Stimulated activated CD4-positive, alpha-beta T cell treated with anti-CD3 and anti-CD28 coated beads, Interleukin-4, amount 100 ng/mL, for 1 hour (primary cell): ENCODE measurements around the gene CDHR2.
"Not testable (repeated sequence)": the region's sequence is repeated elsewhere in the genome, so short reads cannot be mapped to it uniquely, and the experiment has no call there.

Source experiments
- DNase-seq: peaks from one replicate; pipeline ENCODE4 v3.0.0-alpha.2; 2020

CDHR2 gene

GRCh38 chr5:176575066-176575465 is 25.9 kb downstream of the CDHR2 start:
- DNase-seq, result no peak

- no peak for DNase-seq
These were observed 26.6 kb downstream of the CDHR2 start for GRCh38 chr5:176575488-176576422.

- DNase-seq, result no peak
These were observed 28.4 kb downstream of the CDHR2 start for GRCh38 chr5:176577312-176578176.

- peak; percentile 45 for DNase-seq
These were observed 29.3 kb downstream of the CDHR2 start for GRCh38 chr5:176578391-176578808.

GRCh38 chr5:176579323-176579722 is 30.2 kb downstream of the CDHR2 start:
- no peak for DNase-seq

- DNase-seq, result no peak
These were observed 32.2 kb downstream of the CDHR2 start for GRCh38 chr5:176581361-176581760.

- DNase-seq, result no peak
These were observed 33.9 kb downstream of the CDHR2 start for GRCh38 chr5:176583076-176583475.

- DNase-seq, result no peak
These were observed 38.3 kb downstream of the CDHR2 start for GRCh38 chr5:176587398-176587797.

GRCh38 chr5:176588297-176588696 is 39.2 kb downstream of the CDHR2 start:
- no peak for DNase-seq

- DNase-seq, result no peak
These were observed 40.1 kb downstream of the CDHR2 start for GRCh38 chr5:176589039-176589769.

- no peak for DNase-seq
These were observed 41.0 kb downstream of the CDHR2 start for GRCh38 chr5:176590035-176590717.

GRCh38 chr5:176591667-176592066 is 42.5 kb downstream of the CDHR2 start:
- DNase-seq, result not testable (repeated sequence)

- no peak for DNase-seq
These were observed 43.4 kb downstream of the CDHR2 start for GRCh38 chr5:176592573-176592972.

- no peak for DNase-seq
These were observed 44.2 kb downstream of the CDHR2 start for GRCh38 chr5:176593273-176593869.

- no peak for DNase-seq
These were observed 45.4 kb downstream of the CDHR2 start for GRCh38 chr5:176594554-176594953.

- no peak for DNase-seq
These were observed 46.3 kb downstream of the CDHR2 start for GRCh38 chr5:176595386-176595943.

- DNase-seq, result no peak
These were observed 47.0 kb downstream of the CDHR2 start for GRCh38 chr5:176596069-176596644.

GRCh38 chr5:176596689-176597416 is 47.7 kb downstream of the CDHR2 start:
- peak; percentile 67 for DNase-seq

- DNase-seq, result peak; percentile 7
These were observed 48.6 kb downstream of the CDHR2 start for GRCh38 chr5:176597417-176598389.
